Measurements from ENCODE around the gene NCKAP1.

- TF ChIP-seq CTCF (IDR thresholded peaks at IDR 0.05), result no peak
- TF ChIP-seq EP300 (IDR thresholded peaks at IDR 0.05), result no peak
- no peak for TF ChIP-seq POLR2A (IDR thresholded peaks at IDR 0.05)
- TF ChIP-seq POLR2AphosphoS5 (IDR thresholded peaks at IDR 0.05), result no peak
Measured at GRCh38 chr2:183025993-183026392, 12.3 kb downstream of the NCKAP1 start.
